GM06990 (cell line): Measurements from ENCODE around the gene ERC2.

Source experiments
- DNase-seq: peaks from one replicate; pipeline ENCODE4 v3.0.0-alpha.2; 2011; ENCODE audit not compliant: insufficient read length; ENCODE audit errors: extremely low read depth
- H3K27me3 ChIP-seq: replicated peaks from 2 replicates; pipeline ENCODE4 v1.6.0; 2011; ENCODE audit warnings: low read length; ENCODE audit not compliant: control insufficient read depth, insufficient read depth
- H3K36me3 ChIP-seq: 2 replicates; pipeline ENCODE4 v1.5.1; 2011; ENCODE audit warnings: low read length; ENCODE audit not compliant: control insufficient read depth, insufficient read depth
- H3K4me3 ChIP-seq: replicated peaks from 2 replicates; pipeline ENCODE4 v1.5.1; 2011; ENCODE audit warnings: low read depth, mild to moderate bottlenecking, control low read depth, low read length
- CTCF ChIP-seq: IDR thresholded peaks from 2 replicates; pipeline ENCODE4 v1.5.1; 2011; ENCODE audit warnings: low read length, control low read depth, mild to moderate bottlenecking, inconsistent platforms; ENCODE audit not compliant: insufficient read depth, poor library complexity, severe bottlenecking

The ERC2 gene

GRCh38 chr3:55604402-55604801, 863.9 kb downstream of the ERC2 start:
- TF ChIP-seq CTCF: no peak
- no peaks in the 10 kb centered on the region for H3K27me3 ChIP-seq
- no peak overlapping the region for H3K4me3 ChIP-seq
- no peaks in the 10 kb centered on the region for H3K36me3 ChIP-seq
- DNase-seq: no peak

GRCh38 chr3:55601366-55602080, 866.7 kb downstream of the ERC2 start:
- H3K4me3 ChIP-seq: no peak overlapping the region
- H3K27me3 ChIP-seq: no peaks in the 10 kb centered on the region
- DNase-seq: no peak
- no peaks in the 10 kb centered on the region for H3K36me3 ChIP-seq
- TF ChIP-seq CTCF: no peak

- no peaks in the 10 kb centered on the region for H3K36me3 ChIP-seq
- H3K27me3 ChIP-seq: no peaks in the 10 kb centered on the region
- DNase-seq: no peak
- TF ChIP-seq CTCF: no peak
- H3K4me3 ChIP-seq: no peak overlapping the region
Observed at GRCh38 chr3:55598224-55598623, 870.0 kb downstream of the ERC2 start.

- Histone ChIP-seq H3K27me3 (no peaks in the 10 kb centered on the region), H3K4me3 (no peak overlapping the region), H3K36me3 (no peaks in the 10 kb centered on the region)
- DNase-seq: no peak
- TF ChIP-seq CTCF: no peak
Observed at GRCh38 chr3:55597641-55598040, 870.6 kb downstream of the ERC2 start.

- Histone ChIP-seq H3K36me3 (no peaks in the 10 kb centered on the region), H3K27me3 (no peaks in the 10 kb centered on the region), H3K4me3 (no peak overlapping the region)
- TF ChIP-seq CTCF: no peak
- no peak for DNase-seq
Observed at GRCh38 chr3:55596212-55596611, 872.1 kb downstream of the ERC2 start.

GRCh38 chr3:55595420-55595819, 872.8 kb downstream of the ERC2 start:
- Histone ChIP-seq H3K4me3 (no peak overlapping the region), H3K27me3 (no peaks in the 10 kb centered on the region), H3K36me3 (no peaks in the 10 kb centered on the region)
- no peak for DNase-seq
- TF ChIP-seq CTCF: no peak
